Stimulated activated CD8-positive, alpha-beta memory T cell treated with anti-CD3 and anti-CD28 coated beads, Interleukin-7, amount 100 ng/mL, for 1 hour (primary cell): Measurements from ENCODE around the gene KANSL3.

Experiments used
- DNase-seq, 2 donors: peaks; one replicate each; pipeline ENCODE4 v3.0.0-alpha.2; 2020; ENCODE audit warnings: low read depth in 2 of 2

Gene KANSL3

DNA sequence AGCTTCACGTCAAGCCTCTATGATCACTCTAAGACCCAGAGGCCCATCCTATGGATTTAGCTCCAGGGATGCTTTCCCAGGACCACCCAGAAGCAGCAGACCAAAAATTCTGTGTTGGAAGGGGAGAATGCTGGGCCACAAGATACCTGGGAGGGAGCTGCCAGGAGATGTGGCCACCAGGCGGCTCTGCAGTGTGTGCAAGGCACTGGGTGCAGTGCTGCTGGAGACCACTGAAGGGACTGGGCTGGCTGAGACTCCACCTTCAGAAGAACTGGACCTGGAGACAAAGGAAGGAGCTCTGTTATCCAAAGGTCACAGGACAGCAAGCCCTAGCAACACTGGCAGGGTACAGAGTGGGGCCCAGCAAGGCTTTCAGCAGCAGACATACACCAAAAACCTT is 34.0 kb downstream of the KANSL3 start:
- DNase-seq: no peak

GRCh38 chr2:96602330-96602823 is 35.7 kb downstream of the KANSL3 start:
- no peak for DNase-seq

GRCh38 chr2:96601382-96602292 is 36.5 kb downstream of the KANSL3 start:
- DNase-seq: no peak

GRCh38 chr2:96599941-96600340 is 38.2 kb downstream of the KANSL3 start:
- no peak for DNase-seq

DNA sequence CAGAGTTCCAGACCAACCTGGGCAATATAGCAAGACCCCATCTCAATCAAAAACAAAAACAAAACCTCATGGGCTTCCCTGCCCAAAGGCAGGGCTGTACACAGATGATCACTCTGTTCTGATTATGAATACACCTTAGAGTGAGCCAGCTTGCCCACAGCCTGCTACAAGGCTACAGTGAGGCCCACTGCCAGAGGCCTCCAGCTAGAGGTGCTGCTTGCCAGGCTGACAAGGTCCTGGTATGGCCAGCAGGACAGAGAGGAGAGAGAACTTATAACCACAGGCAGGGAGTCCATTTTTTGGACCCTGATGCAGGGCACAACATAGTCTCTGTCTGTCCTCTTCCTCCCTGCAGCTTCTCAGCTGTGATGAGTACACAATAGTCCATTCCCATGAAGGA is 41.5 kb downstream of the KANSL3 start:
- DNase-seq: no peak

DNA sequence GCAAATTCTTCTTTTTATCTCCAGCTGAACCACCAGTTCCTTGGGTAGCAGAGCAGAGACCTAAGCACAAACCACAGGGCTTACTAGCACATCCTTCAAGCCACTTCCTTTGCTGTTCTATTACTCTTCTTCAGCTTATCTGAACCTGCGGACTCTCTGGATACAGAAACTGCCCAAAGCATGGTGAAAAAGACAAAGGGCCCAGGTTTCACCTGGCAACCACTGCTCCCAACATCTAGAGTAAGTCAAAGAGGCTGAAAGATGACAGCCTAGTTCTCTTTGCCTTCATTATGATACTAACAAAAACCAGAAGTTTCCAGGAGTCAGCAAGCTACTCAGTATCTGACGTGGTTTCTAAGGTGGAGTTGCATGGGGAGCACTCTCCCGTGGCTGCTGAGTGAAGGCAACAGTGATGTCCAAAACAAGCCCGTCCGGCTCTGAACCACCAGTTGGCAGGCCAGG is 43.4 kb downstream of the KANSL3 start:
- no peak for DNase-seq

GRCh38 chr2:96594282-96594681 is 43.8 kb downstream of the KANSL3 start:
- DNase-seq: no peak

GRCh38 chr2:96591494-96591893 is 46.6 kb downstream of the KANSL3 start:
- no peak for DNase-seq

- DNase-seq: no peak
Measured at GRCh38 chr2:96591054-96591453, 47.1 kb downstream of the KANSL3 start.

GRCh38 chr2:96587843-96588242 is 50.3 kb downstream of the KANSL3 start:
- DNase-seq: no peak

GRCh38 chr2:96584017-96584416 is 54.1 kb downstream of the KANSL3 start:
- no peak for DNase-seq

GRCh38 chr2:96580771-96581170 is 57.3 kb downstream of the KANSL3 start:
- no peak for DNase-seq

DNA sequence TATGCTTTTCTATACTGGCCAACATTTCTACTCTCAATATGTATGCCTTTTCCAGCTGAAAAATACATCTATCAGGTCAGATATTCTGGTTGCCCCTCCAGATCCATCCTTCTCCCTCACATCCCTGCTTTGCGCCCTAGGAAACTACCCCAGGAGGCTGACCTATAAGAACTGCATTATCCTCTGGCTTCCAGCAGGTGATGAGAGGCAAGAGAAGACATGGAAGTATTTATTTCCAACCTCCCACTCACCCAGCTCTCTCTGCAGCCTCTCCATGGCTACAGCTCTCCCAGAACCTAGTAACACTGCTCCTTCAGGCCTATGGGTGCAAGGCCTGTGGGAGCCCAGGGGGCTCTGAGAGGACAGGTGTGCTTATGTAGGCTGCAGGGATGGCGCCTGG is 58.7 kb downstream of the KANSL3 start:
- DNase-seq: no peak

DNA sequence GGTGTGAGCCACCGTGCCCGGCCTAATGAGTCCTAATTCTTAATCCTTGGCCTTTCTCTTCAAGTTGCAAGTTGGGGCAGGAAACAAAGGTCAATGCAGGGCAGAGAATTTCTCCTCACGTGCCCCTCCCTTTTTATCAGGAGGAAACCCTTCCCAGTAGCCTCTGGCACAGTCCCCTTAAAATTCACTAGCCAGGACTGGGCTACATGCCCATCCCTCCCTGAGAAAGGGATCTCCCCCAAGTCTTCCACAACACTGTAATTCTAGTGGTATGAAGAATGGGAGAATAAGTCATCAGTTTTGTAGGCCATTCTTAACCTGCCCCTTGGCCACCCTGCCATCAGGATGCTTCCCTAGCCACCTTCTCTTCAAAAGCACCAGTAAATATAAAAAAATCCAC is 59.4 kb downstream of the KANSL3 start:
- no peak for DNase-seq

- no peak for DNase-seq
Measured at GRCh38 chr2:96577501-96577900, 60.6 kb downstream of the KANSL3 start.

DNA sequence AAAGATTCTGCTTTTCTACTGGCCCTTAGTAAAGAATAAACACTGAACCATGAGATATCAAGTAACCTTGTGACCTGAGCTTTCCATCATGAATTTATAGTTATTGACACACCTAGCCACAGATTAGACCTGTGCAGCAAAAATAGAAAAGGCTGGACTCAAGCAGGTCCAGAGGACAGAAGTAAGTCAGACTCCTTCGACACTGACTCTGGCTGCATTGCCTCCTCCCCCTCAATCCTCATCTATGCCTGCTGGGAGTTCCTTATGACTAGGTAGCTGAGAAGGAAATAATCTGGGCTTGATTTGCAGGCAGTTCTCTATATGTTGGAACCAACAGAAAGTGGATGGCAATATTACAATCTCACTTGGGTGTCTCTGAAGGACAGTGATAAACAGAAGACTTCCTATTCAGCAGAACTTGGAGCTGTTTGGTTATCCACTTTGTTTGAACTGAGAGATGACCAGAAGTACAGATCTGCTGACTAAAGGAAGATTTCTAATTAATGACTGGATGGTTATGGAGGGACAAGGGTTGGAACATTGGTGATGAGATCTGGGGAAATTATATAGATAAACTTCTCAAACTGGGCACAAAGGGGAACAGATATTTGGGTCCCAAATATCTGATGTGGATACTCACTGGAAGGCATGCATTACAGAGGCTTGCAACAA is 62.2 kb downstream of the KANSL3 start:
- no peak for DNase-seq

DNA sequence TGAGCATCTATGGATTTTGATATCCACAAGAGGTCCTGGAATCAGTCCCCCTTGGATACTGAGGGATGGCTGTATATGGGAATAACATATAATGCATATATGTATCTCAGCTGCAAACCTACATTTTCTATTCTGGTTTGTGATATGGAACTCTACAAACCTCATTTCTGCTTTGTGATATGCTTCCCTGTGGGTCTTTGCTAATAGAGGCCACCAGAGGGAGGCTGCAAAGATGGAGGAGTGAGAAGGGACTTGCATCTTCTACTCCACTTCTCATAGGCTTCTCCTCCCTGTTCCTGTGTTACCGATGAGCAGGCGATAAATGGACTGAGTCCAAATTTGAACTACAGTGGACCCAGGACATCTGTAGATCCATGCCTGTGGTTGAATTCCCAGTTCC is 63.7 kb downstream of the KANSL3 start:
- DNase-seq: no peak

GRCh38 chr2:96568094-96568493 is 70.0 kb downstream of the KANSL3 start:
- DNase-seq: no peak

GRCh38 chr2:96565111-96565510 is 73.0 kb downstream of the KANSL3 start:
- DNase-seq: no peak

GRCh38 chr2:96564563-96564962 is 73.5 kb downstream of the KANSL3 start:
- DNase-seq: no peak

DNA sequence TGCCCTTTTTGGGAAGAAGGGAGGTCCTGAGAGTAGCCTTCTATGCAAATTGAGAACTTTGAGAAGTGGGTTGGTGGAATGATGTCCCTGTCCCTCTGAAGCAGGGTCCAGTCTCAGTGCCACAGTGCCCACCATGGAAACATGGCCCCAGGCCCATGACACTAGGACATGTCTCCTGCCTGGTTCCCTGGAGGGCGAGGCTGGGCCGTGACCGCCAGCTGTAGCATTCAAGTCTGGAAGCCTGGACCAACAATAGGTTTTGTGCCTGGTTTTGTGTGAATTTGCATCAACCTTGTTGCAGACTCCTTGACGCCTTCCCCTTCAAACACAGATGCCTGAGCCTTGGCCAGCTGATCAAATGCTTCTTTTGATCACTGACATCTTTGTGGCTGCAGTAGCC is 74.1 kb downstream of the KANSL3 start:
- DNase-seq: no peak

- DNase-seq: no peak
Measured at GRCh38 chr2:96558485-96558884, 79.6 kb downstream of the KANSL3 start.

DNA sequence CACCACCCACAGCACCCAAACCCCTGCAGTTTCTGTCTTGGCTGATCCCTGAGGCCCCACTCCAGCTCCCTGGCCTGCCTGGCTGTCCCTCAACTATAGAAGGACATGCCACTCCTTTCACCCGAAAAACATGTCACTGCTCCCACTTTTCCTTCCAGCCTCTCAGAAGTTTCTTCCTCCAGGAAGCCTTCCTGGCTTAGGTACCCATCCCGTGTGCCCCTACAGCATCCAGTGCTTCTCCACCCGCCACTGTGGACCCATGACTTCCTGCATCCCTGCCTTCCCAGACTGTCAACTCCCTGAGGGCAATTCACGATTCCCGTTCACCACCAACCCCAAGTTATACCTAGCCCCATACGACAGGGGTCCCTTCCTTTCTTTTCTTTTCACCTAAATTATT is 80.1 kb downstream of the KANSL3 start:
- no peak for DNase-seq
